ENCODE results near the gene SLC35B1. TPM values are rescaled to one million over a fixed set of nuclear protein-coding genes. Genes with fewer than 3 reads are reported as not detected.
A peak's percentile ranks its signal among the peaks of the same experiment; 100 is the strongest.

The SLC35B1 gene
- total RNA-seq, 1 experiment from 2014 or later, result 55.9 TPM

- Mint-ChIP-seq H3K4me3 (no peak overlapping the region), H3K27ac (peak overlapping the region; percentile 34; the same call in 1 of the 2 replicates), H3K9me3 (no peaks in the 10 kb centered on the region), H3K4me1 (peaks cover 51% of the 10 kb centered on the region), H3K27me3 (ENCODE audit: low read depth) (no peaks in the 10 kb centered on the region), H3K36me3 (peaks cover 9% of the 10 kb centered on the region)
- DNase-seq (ENCODE audit: low spot score), result no peak
- ATAC-seq, result no peak
- TF ChIP-seq ZNF121 (CRISPR knock-in tag; IDR thresholded peaks at IDR 0.05) (no peak), KAT7 (CRISPR knock-in tag; IDR thresholded peaks at IDR 0.05; ENCODE audit: borderline replicate concordance) (no peak), E2F1 (CRISPR knock-in tag; IDR thresholded peaks at IDR 0.05) (no peak), MXD4 (CRISPR knock-in tag; IDR thresholded peaks at IDR 0.05; ENCODE audit: borderline replicate concordance) (no peak), ZNF396 (CRISPR knock-in tag; IDR thresholded peaks at IDR 0.05; ENCODE audit: borderline replicate concordance) (no peak), HMGA2 (CRISPR knock-in tag; IDR thresholded peaks at IDR 0.05) (no peak), OVOL2 (CRISPR knock-in tag; IDR thresholded peaks at IDR 0.05; ENCODE audit: borderline replicate concordance) (no peak), CDX4 (CRISPR knock-in tag; IDR thresholded peaks at IDR 0.05; ENCODE audit: borderline replicate concordance) (no peak), E2F4 (CRISPR knock-in tag; IDR thresholded peaks at IDR 0.05; ENCODE audit: borderline replicate concordance, low read depth) (no peak)
- ChIA-PET POLR2A (no interaction called here), CTCF (interaction anchor here (1.5 kb wide), 1 partner anchor 49 kb away, joined by 4 read pairs; the partner anchor contains the start of gene SLC35B1)
These were observed 49.5 kb upstream of the SLC35B1 start for GRCh38 chr17:49757151-49757777.

GRCh38 chr17:49756323-49757150, 48.8 kb upstream of the SLC35B1 start:
- DNase-seq (ENCODE audit: low spot score) (no peak), ATAC-seq (no peak)
- Mint-ChIP-seq H3K27ac (0 out of 2 replicates have a peak overlapping the region, but pooled peaks have one; percentile 41), H3K9me3 (no peaks in the 10 kb centered on the region), H3K27me3 (ENCODE audit: low read depth) (no peaks in the 10 kb centered on the region), H3K4me1 (peaks cover 46% of the 10 kb centered on the region), H3K4me3 (no peak overlapping the region), H3K36me3 (peaks cover 9% of the 10 kb centered on the region)
- CTCF ChIA-PET, result interaction anchor here (0.6 to 1.5 kb wide), 5 partner anchors 8 to 338 kb away, joined by 3 to 4 read pairs (median 3); partner anchors contain the start of genes FAM117A and SLC35B1
- TF ChIP-seq GRHL2 (CRISPR knock-in tag; IDR thresholded peaks at IDR 0.05; ENCODE audit: insufficient replicate concordance, severe bottlenecking) (no peak), HMGA2 (CRISPR knock-in tag; IDR thresholded peaks at IDR 0.05) (no peak), IRF1 (CRISPR knock-in tag; IDR thresholded peaks at IDR 0.05) (no peak), ATF1 (CRISPR knock-in tag; IDR thresholded peaks at IDR 0.05) (no peak), ZNF121 (CRISPR knock-in tag; IDR thresholded peaks at IDR 0.05) (no peak), ZNF263 (CRISPR knock-in tag; IDR thresholded peaks at IDR 0.05; ENCODE audit: low read depth) (no peak), PRRX2 (CRISPR knock-in tag; IDR thresholded peaks at IDR 0.05) (no peak), FOXP1 (CRISPR knock-in tag; IDR thresholded peaks at IDR 0.05; ENCODE audit: borderline replicate concordance) (no peak)
- POLR2A ChIA-PET, result interaction anchor here (0.6 to 1.5 kb wide), 3 partner anchors 8 to 130 kb away, joined by 3 to 4 read pairs (median 3); partner anchors contain the start of gene FAM117A

All from WTC11 (cell line).